ES-I3 (cell line): ENCODE measurements around the gene CUTC.
"Not testable (repeated sequence)": the region's sequence is repeated elsewhere in the genome, so short reads cannot be mapped to it uniquely, and the experiment has no call there.

Experiments
- H3K36me3 ChIP-seq: 2 replicates; pipeline ENCODE4 v1.6.1; 2013; ENCODE audit warnings: mild to moderate bottlenecking, low read length, control low read depth, moderate library complexity; ENCODE audit not compliant: insufficient read depth
- H3K4me1 ChIP-seq: 2 replicates; pipeline ENCODE4 v1.6.1; 2013; ENCODE audit warnings: mild to moderate bottlenecking, control low read depth, low read length; ENCODE audit not compliant: insufficient read depth
- H3K9ac ChIP-seq: 2 replicates; pipeline ENCODE4 v1.6.1; 2013; ENCODE audit warnings: low read depth, mild to moderate bottlenecking, low read length, moderate library complexity
- H3K9me3 ChIP-seq: 2 replicates; pipeline ENCODE4 v1.6.1; 2013; ENCODE audit warnings: mild to moderate bottlenecking, low read length, moderate library complexity; ENCODE audit not compliant: control insufficient read depth, insufficient read depth

Gene CUTC

DNA sequence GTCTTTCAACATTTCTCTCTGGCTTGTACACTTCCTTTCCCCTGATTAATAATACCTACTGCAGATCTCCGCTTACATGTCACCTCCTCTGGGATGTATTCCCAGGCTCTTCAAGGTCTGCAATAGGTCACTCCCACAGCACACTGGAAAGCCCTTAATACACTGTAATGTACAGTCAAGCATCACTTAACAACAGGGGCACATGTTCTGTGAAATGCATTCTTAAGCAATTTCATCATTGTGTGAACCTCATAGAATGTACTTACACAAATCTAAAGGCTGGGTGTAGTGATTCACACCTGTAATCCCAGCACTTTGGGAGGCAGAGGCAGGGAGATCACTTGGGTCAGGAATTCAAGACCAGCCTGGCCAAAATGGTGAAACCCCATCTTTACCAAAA, 2.0 kb upstream of the CUTC start:
- Histone ChIP-seq H3K9ac (no peak overlapping the region), H3K9me3 (no peaks in the 10 kb centered on the region), H3K4me1 (no peaks in the 10 kb centered on the region), H3K36me3 (0 out of 2 replicates have a peak, but pooled peaks cover 8% of the 10 kb centered on the region)

- Histone ChIP-seq H3K4me1 (no peaks in the 10 kb centered on the region), H3K9ac (peak overlapping the region; percentile 96), H3K36me3 (peaks cover 9% of the 10 kb centered on the region; the same call in 1 of the 2 replicates), H3K9me3 (no peaks in the 10 kb centered on the region)
Observed at GRCh38 chr10:99731306-99732032, 565 bp upstream of the CUTC start.

- Histone ChIP-seq H3K36me3 (peaks cover 7% of the 10 kb centered on the region; the same call in 1 of the 2 replicates), H3K9me3 (no peaks in the 10 kb centered on the region), H3K9ac (no peak overlapping the region), H3K4me1 (no peaks in the 10 kb centered on the region)
Observed at GRCh38 chr10:99733366-99733765, 1.3 kb downstream of the CUTC start.

GRCh38 chr10:99734111-99734510, 2.1 kb downstream of the CUTC start:
- not testable (repeated sequence) for H3K9me3 ChIP-seq, H3K4me1 ChIP-seq, H3K36me3 ChIP-seq, H3K9ac ChIP-seq

DNA sequence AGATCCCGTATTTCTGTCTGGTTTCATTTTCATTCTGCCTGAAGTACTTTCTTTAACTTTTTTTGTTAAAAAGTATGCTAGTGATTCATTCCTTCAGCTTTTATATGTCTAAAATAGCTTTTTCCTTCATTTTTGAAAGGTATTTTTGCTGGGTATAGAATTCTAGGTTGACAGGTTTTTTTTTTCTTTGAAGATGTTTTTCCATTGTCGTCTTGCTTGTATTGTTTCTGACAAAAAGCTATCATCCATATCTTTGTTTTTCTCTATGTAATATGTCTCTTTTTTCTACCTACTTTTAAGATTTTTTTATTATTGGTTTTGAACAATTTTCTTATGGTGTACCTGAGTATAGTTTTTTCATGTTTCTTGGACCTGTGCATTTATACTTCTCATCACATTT, 8.2 kb downstream of the CUTC start:
- Histone ChIP-seq H3K4me1 (no peaks in the 10 kb centered on the region), H3K9me3 (peaks cover 6% of the 10 kb centered on the region; the same call in 1 of the 2 replicates), H3K36me3 (peaks cover 15% of the 10 kb centered on the region), H3K9ac (no peak overlapping the region)

- no peak overlapping the region for H3K9ac ChIP-seq
- no peaks in the 10 kb centered on the region for H3K4me1 ChIP-seq
- peaks cover 14% of the 10 kb centered on the region for H3K36me3 ChIP-seq
- peaks cover 6% of the 10 kb centered on the region; the same call in 1 of the 2 replicates for H3K9me3 ChIP-seq
Observed at GRCh38 chr10:99740933-99741559, 9.0 kb downstream of the CUTC start.

DNA sequence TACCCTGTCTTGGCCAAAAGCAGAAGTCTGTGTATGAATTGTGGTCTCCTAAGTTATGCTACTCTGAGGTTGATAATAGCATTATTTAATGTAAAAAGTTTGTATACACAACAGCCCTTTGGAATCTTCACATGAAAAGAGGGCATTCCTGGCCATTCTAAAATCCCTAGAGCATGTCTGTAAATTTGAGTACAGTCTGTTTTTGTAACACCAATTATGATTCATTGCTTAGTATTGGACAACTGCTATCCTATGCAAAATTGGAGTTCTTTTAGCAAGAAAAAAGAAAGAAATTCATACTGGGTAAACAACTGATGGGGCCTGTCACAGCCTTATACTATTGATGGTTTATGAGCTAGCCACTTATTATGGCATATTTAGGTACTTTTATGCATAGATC, 10.2 kb downstream of the CUTC start:
- Histone ChIP-seq H3K9me3 (peaks cover 6% of the 10 kb centered on the region; the same call in 1 of the 2 replicates), H3K9ac (no peak overlapping the region), H3K4me1 (no peaks in the 10 kb centered on the region), H3K36me3 (peaks cover 10% of the 10 kb centered on the region)

DNA sequence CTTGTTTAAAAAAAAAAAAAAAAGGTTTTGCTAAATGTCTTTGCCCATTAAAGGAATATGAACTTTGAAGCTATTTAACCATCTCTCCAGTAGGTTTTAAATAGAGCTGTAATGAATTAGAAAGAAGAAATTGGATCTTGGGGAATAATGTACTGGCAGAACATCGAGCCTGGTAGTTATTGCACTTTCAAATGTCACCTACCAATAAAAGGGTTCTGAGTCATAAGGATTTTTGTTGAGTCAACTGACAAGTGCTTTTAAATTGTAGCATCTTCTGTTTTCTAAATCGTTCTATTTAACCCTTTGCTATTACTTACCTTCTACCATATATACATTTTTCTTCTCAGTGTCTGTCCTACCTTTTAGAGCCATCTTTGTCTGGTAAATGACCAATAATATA, 10.7 kb downstream of the CUTC start:
- Histone ChIP-seq H3K36me3 (peaks cover 11% of the 10 kb centered on the region), H3K4me1 (no peaks in the 10 kb centered on the region), H3K9ac (no peak overlapping the region), H3K9me3 (peaks cover 6% of the 10 kb centered on the region; the same call in 1 of the 2 replicates)

DNA sequence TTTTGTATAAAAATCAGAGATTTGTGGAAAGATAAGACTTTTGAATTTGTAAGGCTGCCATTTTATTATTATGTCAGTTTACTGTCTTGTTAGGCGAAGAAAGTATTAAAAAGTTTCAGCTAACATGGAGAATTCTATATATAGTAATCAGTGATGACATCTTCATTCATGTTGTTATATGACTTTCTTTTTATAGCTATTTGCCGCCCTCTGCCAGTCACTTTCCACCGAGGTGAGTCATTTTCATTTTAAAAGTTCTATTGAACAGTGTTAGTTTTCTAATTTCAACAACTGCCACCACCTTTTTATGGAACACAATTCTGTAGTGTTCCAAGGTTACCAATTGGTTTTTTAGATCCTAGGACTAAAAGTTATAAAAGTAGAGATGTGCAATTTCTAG, 11.8 kb downstream of the CUTC start:
- Histone ChIP-seq H3K4me1 (no peaks in the 10 kb centered on the region), H3K36me3 (peaks cover 11% of the 10 kb centered on the region), H3K9me3 (peaks cover 6% of the 10 kb centered on the region; the same call in 1 of the 2 replicates), H3K9ac (no peak overlapping the region)

- peaks cover 11% of the 10 kb centered on the region for H3K36me3 ChIP-seq
- H3K4me1 ChIP-seq, H3K9me3 ChIP-seq, H3K9ac ChIP-seq: not testable (repeated sequence)
Observed at GRCh38 chr10:99746166-99746565, 14.1 kb downstream of the CUTC start.

DNA sequence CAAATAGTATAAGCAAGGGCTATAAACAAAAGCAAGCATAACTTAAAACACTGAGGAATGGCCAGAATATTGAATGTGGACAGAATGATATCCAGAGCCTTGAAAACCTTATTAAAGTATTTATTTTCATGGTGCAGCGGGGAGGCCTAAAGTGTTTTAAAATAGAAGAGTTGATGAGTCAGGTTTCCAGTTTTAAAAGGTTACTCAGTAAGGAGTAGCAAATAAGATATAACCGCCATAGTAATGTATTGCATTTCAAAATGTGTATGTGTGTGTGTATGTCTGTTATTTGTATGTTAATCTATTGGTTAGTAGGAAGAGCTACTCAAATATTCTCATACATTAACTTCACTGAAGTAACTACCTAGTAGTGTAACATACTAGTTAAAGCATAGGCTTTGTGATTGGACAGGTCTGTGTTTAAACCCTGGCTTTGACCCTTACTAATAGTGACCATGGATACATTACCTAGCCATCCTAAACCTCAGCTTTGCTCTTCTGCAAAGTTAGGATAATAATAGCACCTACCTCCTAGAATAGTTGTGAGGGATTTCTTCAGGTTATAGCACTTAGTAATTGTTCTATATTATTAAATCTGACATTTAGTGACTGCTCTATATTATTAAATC, 16.9 kb downstream of the CUTC start:
- H3K9ac ChIP-seq, result no peak overlapping the region
- peaks cover 3% of the 10 kb centered on the region; the same call in 1 of the 2 replicates for H3K36me3 ChIP-seq
- H3K4me1 ChIP-seq, result no peaks in the 10 kb centered on the region
- H3K9me3 ChIP-seq, result no peaks in the 10 kb centered on the region

GRCh38 chr10:99750641-99751040, 18.6 kb downstream of the CUTC start:
- H3K36me3 ChIP-seq, result peaks cover 8% of the 10 kb centered on the region
- H3K9me3 ChIP-seq, result no peaks in the 10 kb centered on the region
- no peak overlapping the region for H3K9ac ChIP-seq
- H3K4me1 ChIP-seq, result no peaks in the 10 kb centered on the region

DNA sequence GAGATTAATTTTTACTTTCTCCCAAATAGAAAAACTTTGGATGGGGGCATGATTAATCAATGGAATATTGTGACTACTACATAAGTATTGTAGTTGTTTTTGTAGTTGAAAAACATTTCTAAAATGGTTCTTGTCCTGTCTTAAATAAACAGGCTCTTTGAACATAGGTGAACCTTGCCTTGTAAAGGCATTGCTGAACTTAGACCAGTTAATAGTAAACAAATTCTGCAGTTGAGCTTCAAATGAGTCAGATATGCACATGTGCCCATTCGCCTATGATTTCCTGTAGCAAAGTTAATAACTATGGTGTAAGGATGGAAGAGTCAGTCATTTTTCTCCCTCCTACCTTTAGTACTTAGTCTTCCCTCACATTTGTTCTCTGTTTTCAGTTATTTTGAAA, 22.6 kb downstream of the CUTC start:
- H3K9me3 ChIP-seq, result no peaks in the 10 kb centered on the region
- no peaks in the 10 kb centered on the region for H3K4me1 ChIP-seq
- no peak overlapping the region for H3K9ac ChIP-seq
- peaks cover 14% of the 10 kb centered on the region for H3K36me3 ChIP-seq

DNA sequence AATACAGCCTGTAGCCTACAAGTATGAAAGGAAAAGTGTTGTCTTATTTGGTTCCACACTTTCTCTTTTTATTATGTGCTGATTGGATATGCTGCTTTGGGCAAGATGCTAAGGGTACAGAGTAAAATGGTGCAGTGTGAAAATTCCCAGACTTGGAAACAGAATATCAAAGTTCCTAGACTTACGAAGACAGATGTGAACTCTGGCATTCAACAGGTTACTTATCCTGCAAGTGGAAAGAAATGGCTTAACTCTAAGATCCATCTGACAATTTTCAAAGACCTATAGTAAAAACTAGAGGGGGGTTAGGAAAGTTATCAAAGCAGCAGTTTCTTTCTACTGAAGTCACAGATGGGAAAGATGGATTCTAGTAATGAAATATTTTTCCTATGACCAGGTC, 24.1 kb downstream of the CUTC start:
- Histone ChIP-seq H3K9me3 (no peaks in the 10 kb centered on the region; the same call in 1 of the 2 replicates), H3K9ac (no peak overlapping the region), H3K36me3 (peaks cover 14% of the 10 kb centered on the region), H3K4me1 (no peaks in the 10 kb centered on the region)
